ENCODE data around the gene SH3RF1. TPM values are rescaled to one million over a fixed set of nuclear protein-coding genes. Genes with fewer than 3 reads are reported as not detected.

SH3RF1 gene
- total RNA-seq, 2 donors from 2014 or later = 17.1 to 17.4 TPM

DNA sequence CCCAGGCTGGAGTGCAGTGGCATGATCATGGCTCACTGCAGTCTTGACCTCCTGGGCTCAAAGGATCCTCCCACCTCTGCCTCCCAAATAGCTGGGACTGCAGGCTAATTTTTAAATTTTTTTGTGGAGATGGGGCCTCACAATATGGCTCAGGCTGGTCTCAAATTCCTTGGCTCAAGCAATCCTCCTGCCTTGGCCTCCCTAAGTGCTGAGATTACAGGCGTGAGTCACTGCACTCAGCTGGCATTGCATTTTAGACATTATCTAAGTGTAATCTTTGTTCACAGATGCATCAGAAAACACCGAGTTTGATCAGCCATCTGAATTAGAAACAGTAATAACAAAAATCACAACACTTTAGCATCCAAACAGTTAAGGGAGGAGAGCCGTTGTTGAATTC is 207.3 kb downstream of the SH3RF1 start:
- Histone ChIP-seq H3K36me3 (replicated peaks in 1 of 2; ENCODE audit: insufficient read depth in 1 of 2, low read depth in 2 of 2) (no peaks in the 10 kb centered on the region), H3K9me3 (no peaks in the 10 kb centered on the region), H3K27ac (no peak overlapping the region), H3K4me3 (no peak overlapping the region), H3K4me1 (peaks cover 13% of the 10 kb centered on the region), H3K27me3 (no peaks in the 10 kb centered on the region)
- intact Hi-C loops (cut with DNase I) = no loop called here
- no peak for DNase-seq
- TF ChIP-seq, protein P1, sequence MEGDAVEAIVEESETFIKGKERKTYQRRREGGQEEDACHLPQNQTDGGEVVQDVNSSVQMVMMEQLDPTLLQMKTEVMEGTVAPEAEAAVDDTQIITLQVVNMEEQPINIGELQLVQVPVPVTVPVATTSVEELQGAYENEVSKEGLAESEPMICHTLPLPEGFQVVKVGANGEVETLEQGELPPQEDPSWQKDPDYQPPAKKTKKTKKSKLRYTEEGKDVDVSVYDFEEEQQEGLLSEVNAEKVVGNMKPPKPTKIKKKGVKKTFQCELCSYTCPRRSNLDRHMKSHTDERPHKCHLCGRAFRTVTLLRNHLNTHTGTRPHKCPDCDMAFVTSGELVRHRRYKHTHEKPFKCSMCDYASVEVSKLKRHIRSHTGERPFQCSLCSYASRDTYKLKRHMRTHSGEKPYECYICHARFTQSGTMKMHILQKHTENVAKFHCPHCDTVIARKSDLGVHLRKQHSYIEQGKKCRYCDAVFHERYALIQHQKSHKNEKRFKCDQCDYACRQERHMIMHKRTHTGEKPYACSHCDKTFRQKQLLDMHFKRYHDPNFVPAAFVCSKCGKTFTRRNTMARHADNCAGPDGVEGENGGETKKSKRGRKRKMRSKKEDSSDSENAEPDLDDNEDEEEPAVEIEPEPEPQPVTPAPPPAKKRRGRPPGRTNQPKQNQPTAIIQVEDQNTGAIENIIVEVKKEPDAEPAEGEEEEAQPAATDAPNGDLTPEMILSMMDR (IDR thresholded peaks at IDR 0.05) = no peak
- no peak for TF ChIP-seq POLR2A (IDR thresholded peaks at IDR 0.05)
- 73 to 82% methylated on average over 3 of the region's 3 CpGs for WGBS, 2 donors
- ATAC-seq = no peak

DNA sequence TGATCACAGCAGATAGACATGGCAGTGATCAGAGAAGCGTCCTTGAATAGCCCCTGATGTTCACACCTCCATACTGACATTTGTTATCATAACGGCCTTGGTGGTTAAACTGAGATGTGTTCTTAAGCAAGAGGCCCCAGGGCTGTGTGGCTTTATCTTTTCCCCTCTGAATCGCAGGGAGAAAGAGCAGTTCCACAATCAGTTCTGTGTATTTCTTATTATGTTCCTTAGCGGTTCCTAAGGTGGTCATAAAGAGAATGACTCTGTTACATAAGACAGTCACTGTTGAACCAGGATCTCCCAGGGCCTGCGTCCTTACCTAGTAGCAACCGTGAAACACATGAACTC is 207.9 kb downstream of the SH3RF1 start:
- Histone ChIP-seq H3K9me3 (no peaks in the 10 kb centered on the region), H3K36me3 (replicated peaks in 1 of 2; ENCODE audit: insufficient read depth in 1 of 2, low read depth in 2 of 2) (no peaks in the 10 kb centered on the region), H3K27me3 (no peaks in the 10 kb centered on the region), H3K4me3 (no peak overlapping the region), H3K27ac (peak overlapping the region in 3 of 4 donors; percentile 17 to 57 (median 29)), H3K4me1 (peaks cover 13% of the 10 kb centered on the region)
- no peak for TF ChIP-seq POLR2A (IDR thresholded peaks at IDR 0.05)
- TF ChIP-seq, protein P1 (IDR thresholded peaks at IDR 0.05) = no peak
- DNase-seq (no peak), ATAC-seq (peak; percentile 17)
- 35 to 54% methylated on average over 6 of the region's 6 CpGs for WGBS, 2 donors
- intact Hi-C loops (cut with DNase I) = no loop called here

DNA sequence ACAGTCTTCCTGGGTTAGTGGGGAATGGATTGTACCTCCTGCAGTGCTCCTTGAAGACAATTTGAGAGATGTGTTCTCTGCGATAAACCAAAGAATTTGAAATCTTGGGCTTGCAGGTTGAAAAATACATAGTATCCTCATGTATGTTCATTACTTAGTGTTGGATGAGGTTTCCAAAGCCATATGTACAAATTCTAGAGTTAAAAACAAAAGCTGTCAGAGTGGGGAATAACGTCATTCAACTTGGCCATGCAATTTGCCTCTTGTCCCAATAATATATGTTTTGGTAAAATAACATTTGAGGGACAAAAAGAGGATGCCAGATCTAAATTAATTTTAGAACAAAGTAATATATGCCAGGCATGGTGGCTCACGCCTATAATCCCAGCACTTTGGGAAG is 209.4 kb downstream of the SH3RF1 start:
- ATAC-seq = no peak
- no peak for TF ChIP-seq POLR2A (IDR thresholded peaks at IDR 0.05)
- TF ChIP-seq, protein P1 (IDR thresholded peaks at IDR 0.05) = no peak
- no peak for DNase-seq
- Histone ChIP-seq H3K4me3 (no peak overlapping the region), H3K36me3 (replicated peaks in 1 of 2; ENCODE audit: insufficient read depth in 1 of 2, low read depth in 2 of 2) (no peaks in the 10 kb centered on the region), H3K27ac (no peak overlapping the region), H3K27me3 (no peaks in the 10 kb centered on the region), H3K9me3 (no peaks in the 10 kb centered on the region), H3K4me1 (peaks cover 13% of the 10 kb centered on the region)
- 91 to 92% methylated on average over 3 of the region's 3 CpGs for WGBS, 2 donors
- intact Hi-C loops (cut with DNase I) = no loop called here

DNA sequence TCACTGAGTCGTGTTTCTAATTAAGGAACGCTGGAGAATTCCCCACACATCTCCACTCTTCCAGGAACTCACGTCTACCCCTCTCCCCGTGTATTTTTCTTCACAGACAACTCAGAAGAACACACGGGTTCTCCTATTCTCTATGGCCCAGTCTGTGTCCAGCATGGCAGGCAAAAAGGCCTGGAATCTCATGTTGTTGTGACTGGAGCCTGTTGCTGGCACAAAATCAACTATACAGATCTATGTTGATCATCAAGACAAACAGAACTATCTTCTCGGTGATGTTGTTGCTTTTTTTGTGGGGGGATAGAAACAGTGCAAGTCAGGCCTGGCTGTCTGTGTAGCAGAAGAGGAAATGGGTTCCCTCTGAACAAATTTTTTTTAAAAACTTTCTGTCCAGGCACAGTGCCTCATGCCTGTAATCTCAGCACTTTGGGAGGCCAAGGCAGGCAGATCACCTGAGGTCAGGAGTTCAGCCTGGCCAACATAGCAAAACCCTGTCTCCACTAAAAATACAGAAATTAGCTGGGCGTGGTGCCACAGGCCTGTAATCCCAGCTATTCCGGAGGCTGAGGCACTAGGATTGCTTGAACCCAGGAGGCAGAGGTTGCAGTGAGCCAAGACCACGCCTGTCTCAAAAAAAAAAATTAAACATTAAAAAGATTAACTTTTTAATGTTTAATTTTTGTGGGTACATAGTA is 210.2 kb downstream of the SH3RF1 start:
- no peak for ATAC-seq
- H3K27ac ChIP-seq = no peak overlapping the region

More for the DNA sequence above, 210.2 kb downstream of the SH3RF1 start:
- Histone ChIP-seq H3K9me3 (no peaks in the 10 kb centered on the region), H3K4me3 (no peak overlapping the region), H3K36me3 (replicated peaks in 1 of 2; ENCODE audit: insufficient read depth in 1 of 2, low read depth in 2 of 2) (no peaks in the 10 kb centered on the region), H3K4me1 (peaks cover 13% of the 10 kb centered on the region), H3K27me3 (no peaks in the 10 kb centered on the region)
- intact Hi-C loops (cut with DNase I) = no loop called here
- 68 to 79% methylated on average over 9 of the region's 9 CpGs for WGBS, 2 donors
- TF ChIP-seq, protein P1 (IDR thresholded peaks at IDR 0.05) = no peak
- no peak for TF ChIP-seq POLR2A (IDR thresholded peaks at IDR 0.05)
- DNase-seq = no peak

Measured in body of pancreas (tissue), 4 donors.